Hepatocyte (in vitro differentiated cells): ENCODE data around the gene TCF12. TPM values are rescaled to one million over a fixed set of nuclear protein-coding genes. Genes with fewer than 3 reads are reported as not detected.

Source experiments
- DNase-seq: peaks from one replicate; pipeline ENCODE4 v3.0.0-alpha.2; 2016; ENCODE audit warnings: low spot score
- H2AFZ ChIP-seq: fragments of 200-600 bp; sonication (generic); 2 replicates; pipeline ENCODE4 v1.6.0; 2016; ENCODE audit warnings: antibody characterized with exemption, mild to moderate bottlenecking
- H3K27ac ChIP-seq: fragments of 200-600 bp; sonication (generic); 2 replicates; pipeline ENCODE4 v1.5.1; 2016; ENCODE audit warnings: mild to moderate bottlenecking
- H3K27me3 ChIP-seq: fragments of 200-600 bp; sonication (generic); 2 replicates; pipeline ENCODE4 v1.6.1; 2016
- H3K36me3 ChIP-seq: fragments of 200-600 bp; sonication (generic); replicated peaks from 2 replicates; pipeline ENCODE4 v1.5.1; 2016; ENCODE audit warnings: low read depth; ENCODE audit not compliant: insufficient read depth
- H3K4me1 ChIP-seq: fragments of 200-600 bp; sonication (generic); 2 replicates; pipeline ENCODE4 v1.5.1; 2016; ENCODE audit warnings: mild to moderate bottlenecking, moderate library complexity; ENCODE audit not compliant: insufficient read depth
- H3K4me2 ChIP-seq: fragments of 200-600 bp; sonication (generic); 2 replicates; pipeline ENCODE4 v1.6.0; 2016
- H3K4me3 ChIP-seq: fragments of 200-600 bp; sonication (generic); 2 replicates; pipeline ENCODE4 v1.5.1; 2016; ENCODE audit warnings: mild to moderate bottlenecking
- H3K79me2 ChIP-seq: fragments of 200-600 bp; sonication (generic); 2 replicates; pipeline ENCODE4 v1.6.0; 2017; ENCODE audit warnings: mild to moderate bottlenecking
- H3K9me2 ChIP-seq: fragments of 200-600 bp; sonication (generic); replicated peaks from 2 replicates; pipeline ENCODE4 v1.6.0; 2017; ENCODE audit warnings: mild to moderate bottlenecking; ENCODE audit not compliant: insufficient read depth
- H3K9me3 ChIP-seq: fragments of 200-600 bp; sonication (generic); 2 replicates; pipeline ENCODE4 v1.5.1; 2016; ENCODE audit warnings: low read depth, mild to moderate bottlenecking
- H4K20me1 ChIP-seq: fragments of 200-600 bp; sonication (generic); 2 replicates; pipeline ENCODE4 v1.6.0; 2016; ENCODE audit warnings: mild to moderate bottlenecking; ENCODE audit not compliant: insufficient read depth, poor library complexity, severe bottlenecking
- EZH2 ChIP-seq: fragments of 200-600 bp; sonication (generic); IDR thresholded peaks from 2 replicates; pipeline ENCODE4 v1.6.1; 2016; ENCODE audit warnings: antibody characterized with exemption, mild to moderate bottlenecking, borderline replicate concordance
- EZH2phosphoT487 ChIP-seq: fragments of 200-600 bp; sonication (generic); IDR thresholded peaks from one replicate; pipeline ENCODE4 v1.6.1; 2018; ENCODE audit warnings: antibody characterized with exemption, mild to moderate bottlenecking, low read depth, moderate library complexity; ENCODE audit not compliant: unreplicated experiment, severe bottlenecking
- WGBS: methylation state at CpG from one replicate; pipeline ENCODE4 v1.1.6; 2016; ENCODE audit warnings: low lambda C conversion rate; ENCODE audit errors: missing lambda C conversion rate; 5-methylcytosine and 5-hydroxymethylcytosine counted together
- polyA plus RNA-seq: library from polyadenylated mRNA; unstranded; fragments of >200 nt; fragmentation: Nextera tagmentation; extraction: Ambion mirVana; gene quantifications from 2 replicates; pipeline ENCODE4 v1.2.1, GENCODE V29; 2016
- total RNA-seq: library from RNA; depleted of rRNA; stranded (reverse); fragments of >200 nt; gene quantifications from 2 replicates; pipeline ENCODE4 v1.2.3, GENCODE V29; 2014
- TF ChIP-seq, protein P1 (sequence below): fragments of 200-600 bp; sonication (generic); IDR thresholded peaks from 2 replicates; pipeline ENCODE4 v1.5.1; 2016; ENCODE audit warnings: antibody characterized with exemption, mild to moderate bottlenecking; ENCODE audit not compliant: poor library complexity

Gene TCF12
- total and polyA plus RNA-seq, 2 experiments from 2014 or later: 42.0 to 93.2 TPM

DNA sequence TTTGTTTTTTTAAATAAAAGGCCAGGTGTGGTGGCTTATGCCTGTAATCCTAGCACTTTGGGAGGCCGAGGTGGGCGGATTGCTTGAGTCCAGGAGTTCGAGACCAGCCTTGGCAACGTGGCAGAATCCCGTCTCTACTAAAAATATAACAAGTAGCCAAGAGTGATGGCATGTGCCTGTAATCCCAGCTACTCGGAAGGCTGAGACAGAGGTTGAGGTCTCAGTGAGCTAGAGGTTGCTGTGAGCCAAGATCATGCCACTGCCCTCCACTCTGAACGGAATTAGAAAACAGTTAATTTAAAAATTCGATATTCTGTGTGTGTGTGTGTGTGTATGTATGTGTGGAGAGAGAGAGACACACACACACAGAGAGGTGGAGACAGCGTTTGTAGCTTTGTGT lies 58.8 kb downstream of the TCF12 start:
- H4K20me1 ChIP-seq: peaks cover 49% of the 10 kb centered on the region
- H3K9me3 ChIP-seq: no peaks in the 10 kb centered on the region
- WGBS: 89% methylated on average over 9 of the region's 9 CpGs
- no peak overlapping the region for H3K4me2 ChIP-seq
- H3K36me3 ChIP-seq: no peaks in the 10 kb centered on the region
- H3K4me3 ChIP-seq: no peak overlapping the region
- no peaks in the 10 kb centered on the region for H3K27me3 ChIP-seq
- DNase-seq: no peak
- H3K9me2 ChIP-seq: no peaks in the 10 kb centered on the region
- H3K79me2 ChIP-seq: peaks cover 99% of the 10 kb centered on the region
- TF ChIP-seq EZH2 (no peak), EZH2phosphoT487 (no peak)
- TF ChIP-seq, protein P1, sequence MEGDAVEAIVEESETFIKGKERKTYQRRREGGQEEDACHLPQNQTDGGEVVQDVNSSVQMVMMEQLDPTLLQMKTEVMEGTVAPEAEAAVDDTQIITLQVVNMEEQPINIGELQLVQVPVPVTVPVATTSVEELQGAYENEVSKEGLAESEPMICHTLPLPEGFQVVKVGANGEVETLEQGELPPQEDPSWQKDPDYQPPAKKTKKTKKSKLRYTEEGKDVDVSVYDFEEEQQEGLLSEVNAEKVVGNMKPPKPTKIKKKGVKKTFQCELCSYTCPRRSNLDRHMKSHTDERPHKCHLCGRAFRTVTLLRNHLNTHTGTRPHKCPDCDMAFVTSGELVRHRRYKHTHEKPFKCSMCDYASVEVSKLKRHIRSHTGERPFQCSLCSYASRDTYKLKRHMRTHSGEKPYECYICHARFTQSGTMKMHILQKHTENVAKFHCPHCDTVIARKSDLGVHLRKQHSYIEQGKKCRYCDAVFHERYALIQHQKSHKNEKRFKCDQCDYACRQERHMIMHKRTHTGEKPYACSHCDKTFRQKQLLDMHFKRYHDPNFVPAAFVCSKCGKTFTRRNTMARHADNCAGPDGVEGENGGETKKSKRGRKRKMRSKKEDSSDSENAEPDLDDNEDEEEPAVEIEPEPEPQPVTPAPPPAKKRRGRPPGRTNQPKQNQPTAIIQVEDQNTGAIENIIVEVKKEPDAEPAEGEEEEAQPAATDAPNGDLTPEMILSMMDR: no peak
- H2AFZ ChIP-seq: no peak overlapping the region
- peaks cover 12% of the 10 kb centered on the region for H3K4me1 ChIP-seq
- H3K27ac ChIP-seq: no peak overlapping the region

DNA sequence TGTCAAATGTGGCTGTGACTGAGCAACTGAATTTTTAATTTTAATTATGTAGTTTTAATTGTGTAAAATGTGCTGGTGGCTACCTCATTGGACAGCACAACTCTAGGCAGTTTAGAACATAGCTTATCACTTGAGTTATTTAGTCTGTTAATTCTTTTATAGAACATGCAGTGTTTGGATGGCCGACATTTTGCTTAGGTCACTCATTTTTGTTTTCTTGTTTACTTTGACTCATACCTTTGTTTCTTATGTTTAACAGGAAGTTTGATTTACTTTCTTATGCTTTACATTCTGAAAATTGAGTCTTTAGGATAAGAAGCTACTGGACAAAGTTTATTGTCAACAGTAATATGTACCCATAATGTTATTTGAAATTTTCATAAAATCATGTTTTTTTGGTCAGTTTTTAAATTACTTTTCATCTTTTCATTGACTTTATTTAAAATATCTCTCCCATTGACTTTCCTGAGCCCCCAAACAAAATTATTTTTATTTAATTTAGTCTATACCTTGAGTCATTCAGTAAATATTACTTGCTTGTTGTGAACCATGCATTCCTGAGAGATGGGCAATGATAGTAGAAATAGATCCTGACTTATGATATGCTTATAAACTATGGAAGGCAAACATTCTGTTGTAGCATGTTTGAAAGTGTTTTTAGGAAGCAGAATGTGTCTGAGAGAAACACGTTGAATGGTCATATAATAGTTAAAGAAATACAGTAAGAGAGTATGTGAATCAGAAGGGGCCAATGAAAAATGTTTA lies 60.6 kb downstream of the TCF12 start:
- H3K27ac ChIP-seq: no peak overlapping the region
- H3K4me3 ChIP-seq: no peak overlapping the region
- peaks cover 3% of the 10 kb centered on the region for H3K4me1 ChIP-seq
- no peak for DNase-seq
- H3K4me2 ChIP-seq: no peak overlapping the region
- no peaks in the 10 kb centered on the region for H3K9me3 ChIP-seq
- peaks cover 48% of the 10 kb centered on the region for H4K20me1 ChIP-seq
- no peaks in the 10 kb centered on the region for H3K27me3 ChIP-seq
- TF ChIP-seq EZH2phosphoT487: no peak
- no peaks in the 10 kb centered on the region for H3K36me3 ChIP-seq
- 93% methylated on average over 2 of the region's 2 CpGs for WGBS
- H3K9me2 ChIP-seq: no peaks in the 10 kb centered on the region
- no peak overlapping the region for H2AFZ ChIP-seq
- H3K79me2 ChIP-seq: peaks cover 95% of the 10 kb centered on the region

DNA sequence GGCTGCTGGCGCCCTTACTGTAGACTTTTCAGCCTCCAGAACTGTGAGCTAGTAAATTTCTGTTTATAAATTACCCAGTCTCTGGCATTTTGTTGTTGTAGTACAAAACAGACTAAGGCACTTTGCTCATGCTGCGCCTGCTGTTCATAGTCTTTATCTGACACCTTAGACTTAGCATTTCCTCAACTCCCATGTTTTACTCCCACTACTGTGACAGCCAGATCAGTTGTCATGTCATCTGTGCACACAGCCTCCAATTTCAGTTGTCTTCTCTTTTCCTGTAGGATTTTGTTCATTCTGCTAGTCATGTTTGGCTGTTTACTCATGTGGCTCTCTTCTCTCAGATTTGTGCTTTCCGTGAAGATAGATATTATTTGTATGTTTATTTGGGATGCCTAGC lies 62.0 kb downstream of the TCF12 start:
- Histone ChIP-seq H3K79me2 (peaks cover 94% of the 10 kb centered on the region), H3K9me2 (no peaks in the 10 kb centered on the region), H3K36me3 (no peaks in the 10 kb centered on the region), H4K20me1 (peaks cover 39% of the 10 kb centered on the region), H3K27me3 (no peaks in the 10 kb centered on the region), H3K9me3 (no peaks in the 10 kb centered on the region), H2AFZ (no peak overlapping the region), H3K4me3 (no peak overlapping the region), H3K4me1 (peaks cover 3% of the 10 kb centered on the region), H3K27ac (no peak overlapping the region), H3K4me2 (no peak overlapping the region)
- WGBS: 96% methylated on average over 3 of the region's 3 CpGs
- DNase-seq: no peak
- TF ChIP-seq EZH2phosphoT487 (no peak), EZH2 (no peak)
- TF ChIP-seq, protein P1: no peak

DNA sequence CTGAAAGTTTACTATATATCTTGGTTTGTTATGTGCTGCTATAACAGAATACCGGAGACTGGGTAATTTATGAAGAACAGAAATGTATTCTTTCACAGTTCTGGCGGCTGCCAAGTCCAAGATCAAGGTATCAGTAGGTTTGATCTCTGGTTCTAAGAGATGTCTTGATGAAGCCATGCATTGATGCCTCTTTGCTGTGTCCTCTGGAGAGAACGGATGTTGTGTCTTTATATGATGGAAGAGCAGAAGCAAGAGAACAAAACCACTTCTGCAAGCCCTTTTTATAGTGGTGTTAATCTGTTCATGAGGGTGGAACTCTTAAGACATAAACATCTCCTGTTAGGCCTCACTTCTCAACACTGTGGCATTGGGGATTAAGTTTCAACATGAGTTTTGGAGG lies 62.7 kb downstream of the TCF12 start:
- 97% methylated on average over 3 of the region's 3 CpGs for WGBS
- no peak for DNase-seq
- H2AFZ ChIP-seq: no peak overlapping the region
- H3K4me1 ChIP-seq: peaks cover 3% of the 10 kb centered on the region
- no peaks in the 10 kb centered on the region for H3K27me3 ChIP-seq
- peaks cover 45% of the 10 kb centered on the region for H4K20me1 ChIP-seq
- H3K36me3 ChIP-seq: no peaks in the 10 kb centered on the region
- no peak overlapping the region for H3K4me2 ChIP-seq
- H3K9me2 ChIP-seq: no peaks in the 10 kb centered on the region
- no peak overlapping the region for H3K4me3 ChIP-seq
- TF ChIP-seq EZH2phosphoT487 (no peak), EZH2 (no peak)
- TF ChIP-seq, protein P1: no peak
- H3K27ac ChIP-seq: no peak overlapping the region
- no peaks in the 10 kb centered on the region for H3K9me3 ChIP-seq
- peaks cover 95% of the 10 kb centered on the region for H3K79me2 ChIP-seq
